MCF 10A (cell line): ENCODE results near the gene NFATC2IP. TPM values are rescaled to one million over a fixed set of nuclear protein-coding genes. Genes with fewer than 3 reads are reported as not detected.
"Not testable (repeated sequence)": the region's sequence is repeated elsewhere in the genome, so short reads cannot be mapped to it uniquely, and the experiment has no call there.

Experiments used
- BruUV-seq: library from RNA; stranded (reverse); fragments of 400-500 nt; replicated peaks from 2 replicates; lab custom pipeline; 2021; lab: Mats Ljungman, UMichigan
- CTCF ChIA-PET: fragments of 300-600 bp; sonication (Branson Sonifier 250); formaldehyde crosslinking; extraction: SDS; loops from one replicate; lab custom pipeline; 2021; ENCODE audit warnings: antibody characterized with exemption, inconsistent platforms; lab: Yijun Ruan, JAX
- POLR2A ChIA-PET: fragments of 300-600, 350-650 bp; sonication (Branson Sonifier 250); formaldehyde crosslinking; extraction: SDS; loops from one replicate; lab custom pipeline; 2020; ENCODE audit warnings: antibody characterized with exemption, inconsistent platforms; lab: Yijun Ruan, JAX
- DNase-seq: peaks from one replicate; pipeline ENCODE4 v3.0.0-alpha.2; 2018; ENCODE audit not compliant: unreplicated experiment
- H3K27ac Mint-ChIP-seq: one replicate; pipeline ENCODE4 v1.8.0; 2022; ENCODE audit warnings: mild to moderate bottlenecking, low read depth, mixed read lengths; ENCODE audit not compliant: unreplicated experiment
- H3K27me3 Mint-ChIP-seq: one replicate; pipeline ENCODE4 v1.8.0; 2022; ENCODE audit warnings: mixed read lengths; ENCODE audit not compliant: insufficient read depth, unreplicated experiment
- H3K36me3 Mint-ChIP-seq: one replicate; pipeline ENCODE4 v1.8.0; 2022; ENCODE audit warnings: mild to moderate bottlenecking, moderate library complexity, mixed read lengths; ENCODE audit not compliant: insufficient read depth, unreplicated experiment
- H3K4me1 Mint-ChIP-seq: one replicate; pipeline ENCODE4 v1.8.0; 2022; ENCODE audit warnings: mixed read lengths; ENCODE audit not compliant: insufficient read depth, unreplicated experiment
- H3K4me3 Mint-ChIP-seq: one replicate; pipeline ENCODE4 v1.8.0; 2022; ENCODE audit warnings: mild to moderate bottlenecking, moderate library complexity, mixed read lengths; ENCODE audit not compliant: unreplicated experiment
- H3K9me3 Mint-ChIP-seq: one replicate; pipeline ENCODE4 v1.8.0; 2022; ENCODE audit warnings: mixed read lengths; ENCODE audit not compliant: unreplicated experiment
- CTCF ChIP-seq: fragments of 200-600 bp; IDR thresholded peaks from one replicate; pipeline ENCODE4 v1.8.0; 2022; ENCODE audit warnings: antibody characterized with exemption, mild to moderate bottlenecking; ENCODE audit not compliant: unreplicated experiment
- intact Hi-C: fragments of 100-400 bp; cut with micrococcal nuclease; formaldehyde crosslinking; loops from 2 replicates; pipeline ENCODE4 v1.14.1; 2022
- total RNA-seq: library from RNA; stranded (reverse); gene quantifications from 2 replicates; pipeline ENCODE4 v1.2.3, GENCODE V29; 2022

NFATC2IP gene
- total RNA-seq, 1 experiment from 2014 or later: 39.5 TPM

GRCh38 chr16:28938721-28939120 is 12.0 kb upstream of the NFATC2IP start:
- no peak for DNase-seq
- no peaks in the 10 kb centered on the region for H3K27me3 Mint-ChIP-seq
- no TSS peak for BruUV-seq
- no peaks in the 10 kb centered on the region for H3K9me3 Mint-ChIP-seq
- ChIA-PET CTCF (no interaction called here), POLR2A (no interaction called here)
- no peak overlapping the region for H3K27ac Mint-ChIP-seq
- H3K4me3 Mint-ChIP-seq: no peak overlapping the region
- H3K4me1 Mint-ChIP-seq: no peaks in the 10 kb centered on the region
- no peak for TF ChIP-seq CTCF
- intact Hi-C loops: no loop called here
- H3K36me3 Mint-ChIP-seq: no peaks in the 10 kb centered on the region

- H3K9me3 Mint-ChIP-seq, H3K36me3 Mint-ChIP-seq, H3K27me3 Mint-ChIP-seq, POLR2A ChIA-PET, BruUV-seq, H3K27ac Mint-ChIP-seq, intact Hi-C loops, H3K4me1 Mint-ChIP-seq, H3K4me3 Mint-ChIP-seq, DNase-seq: not testable (repeated sequence)
- CTCF ChIA-PET: interaction anchor here (0.6 kb wide), 1 partner anchor 734 kb away, joined by 3 read pairs; no protein-coding TSS in a partner anchor
Measured at GRCh38 chr16:28939825-28940224, 10.9 kb upstream of the NFATC2IP start.

GRCh38 chr16:28943281-28943680 is 7.5 kb upstream of the NFATC2IP start:
- intact Hi-C loops: no loop called here
- TF ChIP-seq CTCF: no peak
- Mint-ChIP-seq H3K36me3 (no peaks in the 10 kb centered on the region), H3K27ac (no peak overlapping the region), H3K4me3 (no peak overlapping the region), H3K9me3 (no peaks in the 10 kb centered on the region), H3K4me1 (peaks cover 17% of the 10 kb centered on the region), H3K27me3 (no peaks in the 10 kb centered on the region)
- CTCF ChIA-PET: interaction anchor here (0.6 to 2.7 kb wide), 7 partner anchors 11 to 870 kb away, joined by 3 to 28 read pairs (median 5); partner anchors contain the start of genes CD19 and TUFM
- no TSS peak for BruUV-seq
- POLR2A ChIA-PET: interaction anchor here (0.9 to 3.2 kb wide), 2 partner anchors 18 to 80 kb away, joined by 4 to 19 read pairs; partner anchors contain the start of gene RABEP2
- no peak for DNase-seq

GRCh38 chr16:28946681-28947080 is 4.1 kb upstream of the NFATC2IP start:
- CTCF ChIA-PET: interaction anchor here (0.8 to 3.4 kb wide), 6 partner anchors 9 to 397 kb away, joined by 3 to 23 read pairs (median 4); no protein-coding TSS in a partner anchor
- no TSS peak for BruUV-seq
- TF ChIP-seq CTCF: no peak
- Mint-ChIP-seq H3K4me3 (no peak overlapping the region), H3K27me3 (no peaks in the 10 kb centered on the region), H3K4me1 (peaks cover 21% of the 10 kb centered on the region), H3K36me3 (no peaks in the 10 kb centered on the region), H3K9me3 (no peaks in the 10 kb centered on the region), H3K27ac (no peak overlapping the region)
- no peak for DNase-seq
- POLR2A ChIA-PET: interaction anchor here (1.3 to 2.9 kb wide), 4 partner anchors 27 to 100 kb away, joined by 4 to 9 read pairs (median 8); partner anchors contain the start of genes SH2B1 and TUFM
- intact Hi-C loops: loop anchor here (5.0 kb wide), 1 partner anchor 84 kb away; the partner anchor contains the start of gene SH2B1
